ENCODE measurements around the gene GMPPA. TPM values are rescaled to one million over a fixed set of nuclear protein-coding genes. Genes with fewer than 3 reads are reported as not detected.

The GMPPA gene
- polyA plus RNA-seq, 1 donor (not counting 4 experiments of a cell fraction or from before 2014, with no cell fraction given), result 50.6 TPM

- Histone ChIP-seq H2AFZ (ENCODE audit: control insufficient read depth, low read length) (no peak overlapping the region), H3K9ac (ENCODE audit: control insufficient read depth, extremely low read depth, insufficient read depth, low read length) (no peak overlapping the region), H3K4me1 (ENCODE audit: control insufficient read depth, extremely low read depth, insufficient read depth, low read length) (peaks cover 8% of the 10 kb centered on the region), H3K9me1 (ENCODE audit: control insufficient read depth, extremely low read depth, insufficient read depth, low read length) (no peaks in the 10 kb centered on the region), H3K9me3 (ENCODE audit: control insufficient read depth, low read depth, low read length) (no peaks in the 10 kb centered on the region), H3K4me2 (ENCODE audit: control insufficient read depth, extremely low read depth, insufficient read depth, low read depth, low read length) (no peak overlapping the region), H3K4me3 (ENCODE audit: control insufficient read depth in 2 of 3, extremely low read depth in 1 of 3, insufficient read depth in 2 of 3, low read depth in 1 of 3, low read length in 3 of 3) (no peak overlapping the region), H3K79me2 (ENCODE audit: control insufficient read depth, insufficient read depth, low read length) (no peaks in the 10 kb centered on the region), H3K36me3 (ENCODE audit: control insufficient read depth in 2 of 2, extremely low read depth in 1 of 2, insufficient read depth in 2 of 2, low read length in 2 of 2) (no peaks in the 10 kb centered on the region), H4K20me1 (ENCODE audit: control insufficient read depth, extremely low read depth, insufficient read depth, low read length) (no peaks in the 10 kb centered on the region), H3K27ac (ENCODE audit: control insufficient read depth, insufficient read depth, low read length) (no peak overlapping the region), H3K27me3 (ENCODE audit: control insufficient read depth, extremely low read depth, insufficient read depth, low read length) (peaks cover 43% of the 10 kb centered on the region)
- DNase-seq (ENCODE audit: low read depth, low spot score), result no peak
- no peak for FAIRE-seq
- dilution Hi-C loops (cut with MboI; ENCODE audit: extremely low pct_ligation_motif_present, low sequenced_read_pairs), result no loop called here
- no peak for TF ChIP-seq EZH2 (IDR thresholded peaks at IDR 0.05; ENCODE audit: low read length)
- no peak for TF ChIP-seq CTCF (optimal IDR thresholded peaks at IDR 0.05 in 1 of 3, IDR thresholded peaks at IDR 0.05 in 1 of 3, conservative IDR thresholded peaks at IDR 0.05 in 1 of 3; ENCODE audit: extremely low read depth in 1 of 3, insufficient read depth in 2 of 3, low read length in 3 of 3)
Measured at GRCh38 chr2:219519526-219519916, 20.8 kb downstream of the GMPPA start.

- H3K4me1 ChIP-seq (ENCODE audit: control insufficient read depth, extremely low read depth, insufficient read depth, low read length), result peaks cover 8% of the 10 kb centered on the region
- dilution Hi-C loops (cut with MboI; ENCODE audit: extremely low pct_ligation_motif_present, low sequenced_read_pairs), result no loop called here
- TF ChIP-seq EZH2 (IDR thresholded peaks at IDR 0.05; ENCODE audit: low read length) (no peak), CTCF (optimal IDR thresholded peaks at IDR 0.05 in 1 of 3, IDR thresholded peaks at IDR 0.05 in 1 of 3, conservative IDR thresholded peaks at IDR 0.05 in 1 of 3; ENCODE audit: extremely low read depth in 1 of 3, insufficient read depth in 2 of 3, low read length in 3 of 3) (no peak)
- no peaks in the 10 kb centered on the region for H3K9me1 ChIP-seq (ENCODE audit: control insufficient read depth, extremely low read depth, insufficient read depth, low read length)
- no peak for DNase-seq (ENCODE audit: low read depth, low spot score)
- no peak overlapping the region for H3K4me3 ChIP-seq (ENCODE audit: control insufficient read depth in 2 of 3, extremely low read depth in 1 of 3, insufficient read depth in 2 of 3, low read depth in 1 of 3, low read length in 3 of 3)
- H3K79me2 ChIP-seq (ENCODE audit: control insufficient read depth, insufficient read depth, low read length), result no peaks in the 10 kb centered on the region
- no peaks in the 10 kb centered on the region for H3K36me3 ChIP-seq (ENCODE audit: control insufficient read depth in 2 of 2, extremely low read depth in 1 of 2, insufficient read depth in 2 of 2, low read length in 2 of 2)
- H3K4me2 ChIP-seq (ENCODE audit: control insufficient read depth, extremely low read depth, insufficient read depth, low read depth, low read length), result no peak overlapping the region
- no peak overlapping the region for H3K9ac ChIP-seq (ENCODE audit: control insufficient read depth, extremely low read depth, insufficient read depth, low read length)
- H2AFZ ChIP-seq (ENCODE audit: control insufficient read depth, low read length), result no peak overlapping the region
- H3K9me3 ChIP-seq (ENCODE audit: control insufficient read depth, low read depth, low read length), result no peaks in the 10 kb centered on the region
- H3K27me3 ChIP-seq (ENCODE audit: control insufficient read depth, extremely low read depth, insufficient read depth, low read length), result peaks cover 38% of the 10 kb centered on the region
- FAIRE-seq, result no peak
- H4K20me1 ChIP-seq (ENCODE audit: control insufficient read depth, extremely low read depth, insufficient read depth, low read length), result no peaks in the 10 kb centered on the region
- H3K27ac ChIP-seq (ENCODE audit: control insufficient read depth, insufficient read depth, low read length), result no peak overlapping the region
Measured at GRCh38 chr2:219520079-219520478, 21.4 kb downstream of the GMPPA start.
